ENCODE measurements around the gene ZSCAN5A.
A peak's percentile ranks its signal among the peaks of the same experiment; 100 is the strongest.
"Not testable (repeated sequence)": the region's sequence is repeated elsewhere in the genome, so short reads cannot be mapped to it uniquely, and the experiment has no call there.

Gene ZSCAN5A

GRCh38 chr19:56269348-56269747, 45.3 kb downstream of the ZSCAN5A start:
- no peak for DNase-seq

GRCh38 chr19:56266051-56266450, 48.6 kb downstream of the ZSCAN5A start:
- no peak for DNase-seq

- no peak for DNase-seq
These were observed 51.3 kb downstream of the ZSCAN5A start for GRCh38 chr19:56263319-56263718.

GRCh38 chr19:56261932-56262331, 52.7 kb downstream of the ZSCAN5A start:
- DNase-seq = not testable (repeated sequence)

- DNase-seq = no peak
These were observed 53.5 kb downstream of the ZSCAN5A start for GRCh38 chr19:56261145-56261544.

- no peak for DNase-seq
These were observed 56.4 kb downstream of the ZSCAN5A start for GRCh38 chr19:56258272-56258671.

DNA sequence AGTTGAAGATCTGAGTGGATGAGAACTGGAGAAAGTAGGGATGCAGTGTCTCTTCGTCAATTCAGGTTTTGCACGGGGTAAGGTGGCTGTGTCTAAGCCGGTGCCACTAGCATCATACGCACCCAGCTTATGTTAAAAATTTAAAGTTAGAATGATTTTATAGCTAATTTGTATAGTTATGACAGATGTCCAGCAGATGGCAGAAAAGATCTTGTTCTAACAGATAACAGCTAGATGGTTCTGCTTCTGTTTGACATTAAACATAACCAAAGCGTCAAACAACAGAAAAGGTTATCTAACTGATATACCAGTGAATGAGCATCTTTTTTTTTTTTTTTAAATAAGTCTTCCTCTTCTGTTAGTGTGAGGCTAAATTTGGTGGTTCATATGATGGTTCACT, 60.9 kb downstream of the ZSCAN5A start:
- DNase-seq = no peak

DNA sequence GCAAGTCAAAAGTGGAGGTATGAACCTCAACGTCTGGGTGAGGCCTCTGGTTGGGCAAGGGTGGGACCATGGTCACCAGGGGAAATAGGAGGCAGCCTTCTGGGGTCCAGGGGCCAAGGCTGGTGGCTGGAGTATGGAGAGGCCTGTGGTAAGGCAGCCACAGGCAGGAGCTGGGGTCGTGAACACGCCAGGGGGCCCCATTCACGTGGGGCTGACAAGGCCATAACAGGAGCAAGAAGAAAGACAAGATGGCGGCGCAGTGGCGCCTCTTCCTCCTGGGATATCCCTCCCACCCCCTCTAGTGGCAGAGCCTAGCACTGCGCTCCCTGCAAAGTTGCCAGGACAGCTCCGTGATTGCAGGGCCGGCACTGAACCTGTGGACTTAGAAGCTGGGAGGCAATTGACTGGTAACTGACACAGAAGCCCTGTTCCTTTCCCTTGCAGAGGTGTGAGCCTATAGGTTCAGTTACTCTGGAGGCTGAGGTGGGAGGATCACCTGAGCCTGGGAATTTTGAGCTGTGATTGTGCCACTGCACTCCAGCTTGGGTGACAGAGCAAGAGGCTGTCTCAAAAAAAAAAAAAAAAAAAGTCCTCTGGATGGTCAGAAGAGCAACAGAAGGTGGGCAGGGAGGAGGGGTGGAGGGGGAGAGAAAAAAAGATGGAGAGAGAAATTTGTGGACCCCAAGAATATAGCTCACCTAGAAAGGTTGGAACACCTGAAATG, 61.8 kb downstream of the ZSCAN5A start:
- DNase-seq = peak; percentile 59

DNA sequence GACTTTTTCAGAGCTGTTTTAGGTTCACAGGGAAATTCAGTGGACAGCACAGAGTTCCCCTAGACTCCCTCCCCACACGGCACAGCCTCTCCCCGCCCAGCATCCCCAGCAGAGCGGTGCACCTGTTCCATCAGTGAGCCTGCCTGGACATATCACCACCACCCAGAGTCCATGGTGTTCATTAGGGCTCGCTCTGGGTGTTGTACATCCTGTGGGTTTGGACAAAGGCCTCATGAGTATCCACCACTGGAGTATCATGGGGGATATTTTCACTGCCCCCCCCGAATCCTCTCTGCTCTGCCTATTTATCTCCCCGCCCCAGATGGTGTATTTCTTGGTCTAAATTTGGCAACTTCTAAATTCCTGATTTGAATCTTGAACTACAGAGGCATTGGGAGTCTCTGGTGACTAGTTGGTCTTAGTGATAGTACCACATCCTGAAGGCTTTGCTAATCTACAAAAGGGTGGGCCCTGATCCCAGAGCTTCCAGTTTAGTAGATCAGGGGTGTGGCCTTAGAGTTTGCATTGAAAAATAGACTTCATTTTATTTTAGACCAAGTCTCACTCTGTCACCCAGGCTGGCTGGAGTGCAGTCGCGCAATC, 65.8 kb downstream of the ZSCAN5A start:
- not testable (repeated sequence) for DNase-seq

GRCh38 chr19:56245764-56246163, 68.9 kb downstream of the ZSCAN5A start:
- not testable (repeated sequence) for DNase-seq

GRCh38 chr19:56245121-56245740, 69.4 kb downstream of the ZSCAN5A start:
- DNase-seq = no peak

- no peak for DNase-seq
These were observed 91.2 kb downstream of the ZSCAN5A start for GRCh38 chr19:56223481-56223880.

- no peak for DNase-seq
These were observed 91.7 kb downstream of the ZSCAN5A start for GRCh38 chr19:56222901-56223300.

GRCh38 chr19:56221851-56222250, 92.8 kb downstream of the ZSCAN5A start:
- DNase-seq = no peak

DNA sequence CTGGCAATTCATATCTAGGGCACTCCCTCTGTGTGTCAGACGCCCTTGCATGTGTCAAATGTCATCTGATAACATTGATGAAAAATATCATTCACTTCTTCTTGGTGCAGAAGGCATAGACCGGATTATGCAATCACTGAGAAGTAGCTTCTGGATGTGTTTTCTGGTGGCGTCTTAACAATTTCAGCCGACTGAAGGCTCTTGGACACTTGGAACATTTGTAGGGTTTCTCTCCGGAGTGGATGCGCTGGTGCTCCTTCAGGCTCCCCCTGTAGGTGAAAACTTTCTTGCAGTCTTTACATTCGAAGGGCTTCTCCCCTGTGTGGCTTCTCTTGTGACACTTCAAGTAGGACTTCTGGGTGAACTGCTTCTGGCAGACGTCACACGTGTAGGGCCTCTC, 93.2 kb downstream of the ZSCAN5A start:
- not testable (repeated sequence) for DNase-seq

DNA sequence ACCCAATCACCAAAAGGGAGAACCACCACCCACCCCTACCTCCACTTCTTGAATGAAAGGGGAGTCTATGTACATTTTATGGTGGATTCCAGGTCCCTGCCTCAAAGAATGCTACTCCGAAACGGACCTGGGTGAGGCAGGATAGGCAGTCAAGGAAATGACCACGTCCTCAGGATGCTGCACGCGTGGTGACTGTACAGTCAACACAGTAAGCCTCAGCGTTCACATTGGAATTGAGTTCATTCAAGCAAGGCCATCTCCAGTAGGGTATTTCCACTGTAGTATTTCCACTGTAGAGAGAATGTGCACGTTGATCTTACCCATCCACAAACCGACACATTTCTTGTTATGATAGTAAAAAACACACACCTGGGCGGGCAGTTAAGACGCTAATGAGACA, 95.7 kb downstream of the ZSCAN5A start:
- no peak for DNase-seq

DNA sequence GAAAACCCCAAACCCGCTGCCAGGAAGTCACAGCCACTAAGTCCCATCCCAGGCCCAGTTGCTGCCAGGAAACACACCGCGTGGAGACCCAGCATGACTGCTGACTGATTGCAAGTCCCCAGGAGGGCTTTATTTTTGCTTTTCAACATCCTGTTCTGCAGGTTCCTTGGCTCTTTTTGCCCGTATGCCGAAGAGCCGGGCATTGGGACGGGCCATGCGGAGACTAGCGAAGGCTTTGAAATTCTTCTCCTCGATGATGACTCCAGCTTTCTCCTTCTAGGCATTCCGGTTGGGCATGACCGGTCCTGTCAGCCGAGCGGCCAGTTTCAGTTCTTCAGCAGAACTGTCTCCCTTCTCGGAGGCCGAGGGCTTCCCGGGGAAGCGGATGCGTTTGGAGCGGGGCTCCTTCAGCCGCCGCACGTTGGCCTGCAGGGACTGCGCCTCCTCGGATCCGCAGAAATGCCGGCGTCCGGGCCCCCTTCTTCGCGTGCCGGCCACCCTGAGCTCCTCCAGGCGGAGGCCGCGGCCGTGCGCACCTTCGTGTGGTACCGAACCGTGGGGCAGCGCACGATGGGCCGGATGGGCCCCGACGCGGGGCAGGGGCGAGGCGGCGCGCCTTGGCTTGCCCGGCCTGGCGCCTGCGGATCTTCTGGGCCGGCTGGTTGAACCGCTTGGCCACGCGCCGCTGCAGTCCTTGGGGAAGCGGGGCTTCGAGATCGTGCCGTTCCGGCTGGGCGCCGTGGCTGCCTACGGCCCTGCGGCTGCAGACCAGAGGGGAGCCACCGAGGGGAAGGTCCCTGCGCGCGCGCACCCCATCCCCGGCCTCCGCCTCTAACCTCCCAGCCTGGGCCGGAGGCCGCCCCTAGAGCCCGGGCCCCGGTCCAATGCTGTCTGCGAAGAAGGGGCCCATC, 97.3 kb downstream of the ZSCAN5A start:
- peak; percentile 36 for DNase-seq

GRCh38 chr19:56211718-56212117, 102.9 kb downstream of the ZSCAN5A start:
- no peak for DNase-seq

- DNase-seq = not testable (repeated sequence)
These were observed 104.6 kb downstream of the ZSCAN5A start for GRCh38 chr19:56210036-56210435.

DNA sequence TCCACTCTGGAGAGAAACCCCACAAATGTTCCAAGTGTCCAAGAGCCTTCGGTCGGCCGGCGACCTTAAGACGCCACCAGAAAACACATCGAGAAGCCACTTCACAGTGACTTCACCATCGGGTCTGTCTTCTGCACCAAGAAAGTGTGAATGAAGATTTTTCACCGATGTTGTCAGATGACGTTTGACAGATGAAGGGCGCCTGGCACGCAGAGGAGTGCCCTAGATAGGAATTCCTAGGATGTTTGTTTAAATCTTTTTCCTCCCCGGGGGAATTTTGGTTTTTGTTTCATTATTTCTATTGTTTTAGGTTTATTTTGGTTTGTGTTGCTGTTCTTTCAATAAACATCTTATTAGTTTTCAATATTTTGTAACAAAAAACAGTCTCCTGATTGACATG, 105.5 kb downstream of the ZSCAN5A start:
- no peak for DNase-seq

DNA sequence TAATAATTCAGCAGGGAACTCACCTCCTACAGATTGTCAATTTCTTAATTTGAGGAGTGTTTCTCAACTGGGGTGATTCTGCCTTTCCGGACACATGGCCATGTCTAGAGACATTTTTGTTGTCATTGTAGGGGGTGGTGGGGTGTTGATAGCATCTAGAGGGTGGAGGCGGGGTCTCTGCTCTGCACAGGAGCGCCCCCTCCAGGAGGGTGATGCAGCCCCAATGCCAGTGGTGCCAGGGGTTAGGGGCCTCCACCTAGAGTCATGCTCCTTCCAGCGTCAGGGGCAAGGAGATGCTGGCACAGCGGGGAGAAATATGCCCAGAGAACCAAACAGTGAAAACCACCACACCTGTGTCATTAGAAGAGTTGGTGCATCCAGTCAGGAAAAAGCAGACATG, 107.1 kb downstream of the ZSCAN5A start:
- not testable (repeated sequence) for DNase-seq

- DNase-seq = no peak
These were observed 112.7 kb downstream of the ZSCAN5A start, which contains the start of gene ZSCAN5C for GRCh38 chr19:56201973-56202372. Gene ZSCAN5C (plus strand): TSS chr19:56202273. CDS start chr19:56205914, 3,641 bp downstream.

DNA sequence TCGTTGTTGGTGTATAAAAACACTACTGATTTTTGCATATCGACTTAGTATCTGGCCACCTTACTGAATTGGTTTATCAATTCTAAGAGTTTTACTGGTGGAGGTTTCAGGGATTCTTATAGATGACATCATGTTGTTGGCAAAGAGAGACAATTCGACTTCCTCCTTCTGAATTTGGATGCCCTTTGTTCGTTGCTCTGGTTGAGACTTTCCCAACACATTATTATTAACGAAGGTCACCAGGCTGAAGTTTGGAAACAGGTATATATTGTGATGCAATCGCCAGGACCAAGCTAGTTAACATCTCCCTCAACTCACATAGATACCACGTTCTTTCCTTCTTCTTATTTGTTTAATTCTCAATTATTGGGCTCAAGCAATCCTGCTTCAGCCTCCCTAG, 115.0 kb downstream of the ZSCAN5A start:
- DNase-seq = no peak

Data from femur (tissue), 1 donor.